Mucosa of descending colon (tissue), 3 donors: ENCODE measurements around the gene FBXL19. TPM values are rescaled to one million over a fixed set of nuclear protein-coding genes. Genes with fewer than 3 reads are reported as not detected.

Source experiments
- ATAC-seq: fragments of 200-7000 bp; cut with Tn5 transposase; one replicate; pipeline ENCODE4 v1.9.1; 2020; ENCODE audit warnings: mild to moderate bottlenecking, moderate library complexity
- DNase-seq, 3 donors: peaks; one replicate each; pipeline ENCODE4 v3.0.0-alpha.2; 2020
- H3K36me3 ChIP-seq: fragments of 200-600 bp; one replicate; pipeline ENCODE4 v1.8.0; 2021; ENCODE audit warnings: low read depth, mild to moderate bottlenecking
- H3K4me1 ChIP-seq: fragments of 200-600 bp; one replicate; pipeline ENCODE4 v1.8.0; 2021; ENCODE audit warnings: low read depth, mild to moderate bottlenecking
- H3K4me3 ChIP-seq: fragments of 200-600 bp; one replicate; pipeline ENCODE4 v1.8.0; 2021; ENCODE audit warnings: mild to moderate bottlenecking
- H3K9me3 ChIP-seq: fragments of 200-600 bp; one replicate; pipeline ENCODE4 v1.8.0; 2021; ENCODE audit warnings: mild to moderate bottlenecking
- CTCF ChIP-seq: fragments of 200-600 bp; IDR thresholded peaks from one replicate; pipeline ENCODE4 v1.8.0; 2022; ENCODE audit warnings: antibody characterized with exemption, mild to moderate bottlenecking
- intact Hi-C, 2 donors: fragments of 100-400 bp; cut with DNase I in 1 of 2; cut with micrococcal nuclease in 1 of 2; formaldehyde crosslinking; loops; one replicate each; pipeline versions ENCODE4 v1.11.0 to v1.11.1; 2022; cut with DNase I, micrococcal nuclease
- microRNA-seq: library from miRNA; unstranded; fragments of <30 nt; microRNA quantifications from one replicate; pipeline ENCODE4, GENCODE V29; 2019
- total RNA-seq, 3 donors: library from RNA; stranded (reverse); fragmentation: NEBNext Ultra II Directional in 2 of 3; extraction: Animal tissue kit (Norgen Biotek cat#: 25700) in 2 of 3; gene quantifications; one replicate each; pipeline versions ENCODE4 v1.2.1 to v1.2.4, GENCODE V29; 2021 to 2023
- donor health status: DM: no; HTN: no; CAD: no; lungs with moderate emphysema.
- donor health status: DM: no; HTN: no; CAD: no.
- donor health status: DM: no; HTN: yes; CAD: no.

Gene FBXL19
- total RNA-seq, 3 donors from 2014 or later: 17.6 to 30.3 (median 22.4) TPM

- peak; percentile 89 to 92 (median 90) for DNase-seq
Observed at GRCh38 chr16:30996985-30997724, 73.8 kb downstream of the FBXL19 start.

GRCh38 chr16:30997725-30998711, 74.6 kb downstream of the FBXL19 start:
- intact Hi-C loops: no loop called here
- DNase-seq (no peak), ATAC-seq (no peak)

More at GRCh38 chr16:30996985-30997724, 73.8 kb downstream of the FBXL19 start:
- H3K9me3 ChIP-seq: no peaks in the 10 kb centered on the region
- peaks cover 3% of the 10 kb centered on the region for H3K4me1 ChIP-seq
- TF ChIP-seq CTCF: no peak
- H3K4me3 ChIP-seq: no peak overlapping the region
- ATAC-seq: peak; percentile 96
- intact Hi-C loops: no loop called here
- no peaks in the 10 kb centered on the region for H3K36me3 ChIP-seq

More at GRCh38 chr16:30997725-30998711, 74.6 kb downstream of the FBXL19 start:
- Histone ChIP-seq H3K4me3 (no peak overlapping the region), H3K36me3 (no peaks in the 10 kb centered on the region), H3K9me3 (no peaks in the 10 kb centered on the region), H3K4me1 (peaks cover 3% of the 10 kb centered on the region)
- TF ChIP-seq CTCF: no peak

Small RNA genes within 50 kb of the gene (microRNA-seq; reads per million reads assigned to microRNA genes)
- gene MIR4519 (2.3 reads per million, percentile 5 among the genes with 10 or more reads in this experiment), gene MIR762 (not detected)

Other genes starting within 250 kb of the FBXL19 start
- gene SRCAP, start 224.4 kb upstream of the FBXL19 start, total RNA-seq: 10 to 100 TPM; 64.8 to 88.9 (median 65.4) TPM
- gene PHKG2, start 175.1 kb upstream of the FBXL19 start, total RNA-seq: 10 to 100 TPM; 32.1 to 37.6 (median 33.0) TPM
- gene CFAP119, start 161.5 kb upstream of the FBXL19 start, total RNA-seq: 1 to 10 TPM; 4.6 to 5.5 (median 5.1) TPM
- 100 to 1,000 TPM in 1 of 3 donors, 10 to 100 TPM in 2; 87.6 to 110 (median 96.3) TPM for gene RNF40, start 161.2 kb upstream of the FBXL19 start, total RNA-seq
- 10 to 100 TPM; 13.4 to 14.9 (median 14.6) TPM for gene ZNF629, start 136.4 kb upstream of the FBXL19 start, total RNA-seq
- gene BCL7C, start 29.5 kb upstream of the FBXL19 start, total RNA-seq: 10 to 100 TPM; 20.8 to 30.6 (median 25.3) TPM
- gene CTF1, start 27.0 kb upstream of the FBXL19 start, total RNA-seq: 1 to 10 TPM; 1.1 to 7.6 (median 1.5) TPM
- gene ORAI3, start 25.5 kb downstream of the FBXL19 start, total RNA-seq: 10 to 100 TPM; 14.6 to 24.6 (median 15.4) TPM
- 10 to 100 TPM; 13.4 to 24.7 (median 13.7) TPM for gene SETD1A, start 34.2 kb downstream of the FBXL19 start, total RNA-seq
- 10 to 100 TPM; 16.5 to 27.7 (median 23.2) TPM for gene HSD3B7, start 61.6 kb downstream of the FBXL19 start, total RNA-seq
- 1 to 10 TPM in 1 of 3 donors, under 1 TPM in 2; 0.14 to 2.8 (median 0.84) TPM for gene STX1B, start 87.1 kb downstream of the FBXL19 start, total RNA-seq
- 10 to 100 TPM; 74.8 to 87.7 (median 86.9) TPM for gene STX4, start 110.0 kb downstream of the FBXL19 start, total RNA-seq
- 10 to 100 TPM in 1 of 3 donors, 1 to 10 TPM in 2; 8.3 to 10.2 (median 9.8) TPM for gene ZNF668, start 150.7 kb downstream of the FBXL19 start, total RNA-seq
- 10 to 100 TPM; 19.1 to 20.3 (median 20.0) TPM for gene ZNF646, start 150.8 kb downstream of the FBXL19 start, total RNA-seq
- gene PRSS53, start 165.4 kb downstream of the FBXL19 start, total RNA-seq: 1 to 10 TPM; 1.1 to 2.7 (median 1.3) TPM
- gene VKORC1, start 171.2 kb downstream of the FBXL19 start, total RNA-seq: 10 to 100 TPM; 31.9 to 67.9 (median 41.3) TPM
- 10 to 100 TPM; 31.7 to 40.1 (median 36.6) TPM for gene BCKDK, start 184.8 kb downstream of the FBXL19 start, total RNA-seq
- gene KAT8, start 194.1 kb downstream of the FBXL19 start, total RNA-seq: 10 to 100 TPM; 61.1 to 83.1 (median 69.6) TPM
- 100 to 1,000 TPM; 163 to 482 (median 422) TPM for gene PRSS8, start 212.2 kb downstream of the FBXL19 start, total RNA-seq
- 10 to 100 TPM in 1 of 3 donors, 1 to 10 TPM in 2; 8.2 to 10.2 (median 9.5) TPM for gene PRSS36, start 226.5 kb downstream of the FBXL19 start, total RNA-seq